HepG2 (cell line): ENCODE data around the gene PLEKHB2. TPM values are rescaled to one million over a fixed set of nuclear protein-coding genes. Genes with fewer than 3 reads are reported as not detected.
"Not testable (repeated sequence)": the region's sequence is repeated elsewhere in the genome, so short reads cannot be mapped to it uniquely, and the experiment has no call there.

Experiments used
- ATAC-seq: fragments of 200-7000 bp; cut with Tn5 transposase; 3 replicates; pipeline ENCODE4 v1.9.1; 2020; ENCODE audit warnings: mild to moderate bottlenecking, moderate library complexity
- BruUV-seq: library from RNA; stranded (reverse); fragments of 400-500 nt; replicated peaks from 2 replicates; lab custom pipeline; 2021; lab: Mats Ljungman, UMichigan
- CTCF ChIA-PET: fragments of 300-600 bp; formaldehyde crosslinking; extraction: SDS; loops from one replicate; lab custom pipeline; 2021; ENCODE audit warnings: low total read pairs, inconsistent platforms, low intra/inter-chr PET ratio; lab: Yijun Ruan, JAX
- POLR2A ChIA-PET: fragments of 350-600 bp; sonication (Branson Sonifier 250); formaldehyde crosslinking; loops from one replicate; lab custom pipeline; 2020; ENCODE audit warnings: antibody characterized with exemption, inconsistent platforms; lab: Yijun Ruan, JAX
- DNase-seq: peaks from one replicate; pipeline ENCODE4 v3.0.0-alpha.2; 2015; ENCODE audit warnings: low spot score
- FAIRE-seq: peaks from 3 replicates; lab custom pipeline; 2011; peaks lifted over from hg19 to GRCh38; lab: Jason Lieb, UNC
- H2AFZ ChIP-seq: one replicate; pipeline ENCODE4 v1.6.1; 2011; ENCODE audit warnings: low read length, inconsistent platforms
- H3K27ac ChIP-seq: fragments of 300-600 bp; 3 replicates; pipeline ENCODE4 v1.8.0; 2011; ENCODE audit warnings: mixed run types, mild to moderate bottlenecking, mixed read lengths, low read length, inconsistent platforms; ENCODE audit not compliant: insufficient read depth; ENCODE audit errors: extremely low read length
- H3K27me3 ChIP-seq, 2 experiments: fragments of 200-600 bp in 1 of 2; 2 replicates in 1 of 2; 3 replicates in 1 of 2; pipeline versions ENCODE4 v1.6.0 to v1.8.0; 2011; ENCODE audit warnings: low read length in 2 of 2, mild to moderate bottlenecking in 2 of 2, moderate library complexity in 2 of 2, inconsistent platforms in 1 of 2; ENCODE audit not compliant: insufficient read depth in 2 of 2, control insufficient read depth in 1 of 2
- H3K36me3 ChIP-seq, 2 experiments: fragments of 200-600 bp in 1 of 2; replicated peaks in 1 of 2; 2 replicates in 1 of 2; 3 replicates in 1 of 2; pipeline versions ENCODE4 v1.5.1 to v1.8.0; 2011; ENCODE audit warnings: low read length in 2 of 2, inconsistent platforms in 1 of 2; ENCODE audit not compliant: insufficient read depth in 2 of 2, control insufficient read depth in 1 of 2
- H3K4me1 ChIP-seq: 2 replicates; pipeline ENCODE4 v1.5.1; 2012; ENCODE audit warnings: low read length, inconsistent platforms; ENCODE audit not compliant: insufficient read depth
- H3K4me2 ChIP-seq: 2 replicates; pipeline ENCODE4 v1.6.0; 2011; ENCODE audit warnings: low read depth, low read length, inconsistent platforms
- H3K4me3 ChIP-seq, 3 experiments: fragments of 200-600 bp in 1 of 3; sonication (generic), shearing (Covaris generic) in 1 of 3; replicated peaks in 1 of 3; 2 replicates each; pipeline ENCODE4 v1.5.1; 2011 to 2016; ENCODE audit warnings: low read length in 3 of 3, inconsistent platforms in 2 of 3, low read depth in 2 of 3, mild to moderate bottlenecking in 2 of 3, control low read depth in 1 of 3, mixed read lengths in 1 of 3; ENCODE audit not compliant: insufficient read depth in 1 of 3
- H3K79me2 ChIP-seq: one replicate; pipeline ENCODE4 v1.6.1; 2011; ENCODE audit warnings: low read length, inconsistent platforms; ENCODE audit not compliant: insufficient read depth
- H3K9ac ChIP-seq: 2 replicates; pipeline ENCODE4 v1.6.0; 2011; ENCODE audit warnings: mild to moderate bottlenecking, low read depth, low read length, inconsistent platforms; ENCODE audit not compliant: insufficient read depth
- H3K9me3 ChIP-seq: 2 replicates; pipeline ENCODE4 v1.5.1; 2012; ENCODE audit warnings: mild to moderate bottlenecking, low read length
- H4K20me1 ChIP-seq: 2 replicates; pipeline ENCODE4 v1.6.0; 2011; ENCODE audit warnings: inconsistent platforms, mild to moderate bottlenecking, low read length, moderate library complexity; ENCODE audit not compliant: insufficient read depth
- WGBS: methylation state at CpG from one replicate; pipeline ENCODE4 v1.1.6; 2017; ENCODE audit warnings: low lambda C conversion rate; 5-methylcytosine and 5-hydroxymethylcytosine counted together
- in situ Hi-C: cut with HindIII; loops from 2 replicates; pipeline ENCODE4 v1.10.0; 2017; ENCODE audit warnings: low pct_unique_long_range_greater_than_20kb; ENCODE audit not compliant: extremely low pct_ligation_motif_present
- intact Hi-C: fragments of 100-400 bp; cut with micrococcal nuclease; formaldehyde crosslinking; loops from one replicate; pipeline ENCODE4 v1.10.0; 2022; ENCODE audit not compliant: unreplicated experiment
- polyA plus RNA-seq, 8 experiments: library from polyadenylated mRNA; depleted of rRNA in 3 of 8; stranded (reverse) in 7 of 8; unstranded in 1 of 8; fragments of >200 nt; fragmentation: Illumina TruSeq in 4 of 8; extraction: Trizol in 4 of 8; gene quantifications; 2 replicates each; pipeline versions ENCODE4 v1.2.1 to v1.2.3, GENCODE V29; 2011 to 2016; ENCODE audit warnings: low read depth in 4 of 8, missing spikeins in 1 of 8, mixed read lengths in 1 of 8; ENCODE audit not compliant: insufficient read depth in 1 of 8
- total RNA-seq, 5 experiments: library from RNA; depleted of rRNA; stranded (reverse); fragments of >200 nt; fragmentation: Illumina TruSeq; extraction: Trizol; gene quantifications; 2 replicates each; pipeline ENCODE4 v1.2.3, GENCODE V29; 2016; ENCODE audit warnings: low read depth in 1 of 5

The PLEKHB2 gene
- total and polyA plus RNA-seq, 2 of the 13 experiments (the other 11 are each of a cell fraction or from before 2014, with no cell fraction given): 73.0 to 78.9 TPM

DNA sequence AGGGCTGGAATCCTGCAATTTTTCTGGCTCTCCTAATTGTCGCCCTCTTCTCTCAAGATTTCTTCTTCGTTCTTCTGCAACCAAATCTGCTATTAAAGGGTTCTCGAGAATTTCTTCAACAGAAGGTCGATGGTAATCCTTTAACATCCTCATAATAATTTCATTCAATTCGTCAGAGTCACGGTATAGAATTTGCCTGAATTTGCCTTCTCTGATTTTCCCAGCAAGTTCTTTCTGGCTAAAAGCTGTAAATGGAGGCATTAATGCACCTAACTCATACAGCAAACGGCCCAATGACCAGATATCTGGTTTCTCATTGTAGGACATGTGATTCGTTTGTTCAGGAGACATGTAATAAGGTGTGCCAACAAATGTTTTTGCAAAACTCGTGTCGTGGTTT, 72.9 kb downstream of the PLEKHB2 start:
- H3K27ac ChIP-seq, intact Hi-C loops, FAIRE-seq, in situ Hi-C loops, H4K20me1 ChIP-seq, H3K9me3 ChIP-seq, H3K4me1 ChIP-seq, H3K4me3 ChIP-seq, H3K36me3 ChIP-seq, H3K79me2 ChIP-seq, ATAC-seq, H3K4me2 ChIP-seq, H2AFZ ChIP-seq, POLR2A ChIA-PET, BruUV-seq, DNase-seq, H3K9ac ChIP-seq, CTCF ChIA-PET: not testable (repeated sequence)
- WGBS: 3% methylated on average over 10 of the region's 10 CpGs
- H3K27me3 ChIP-seq: peaks cover 0 to 18% of the 10 kb centered on the region in 2 experiments; a peak in 2 of 5 replicates

DNA sequence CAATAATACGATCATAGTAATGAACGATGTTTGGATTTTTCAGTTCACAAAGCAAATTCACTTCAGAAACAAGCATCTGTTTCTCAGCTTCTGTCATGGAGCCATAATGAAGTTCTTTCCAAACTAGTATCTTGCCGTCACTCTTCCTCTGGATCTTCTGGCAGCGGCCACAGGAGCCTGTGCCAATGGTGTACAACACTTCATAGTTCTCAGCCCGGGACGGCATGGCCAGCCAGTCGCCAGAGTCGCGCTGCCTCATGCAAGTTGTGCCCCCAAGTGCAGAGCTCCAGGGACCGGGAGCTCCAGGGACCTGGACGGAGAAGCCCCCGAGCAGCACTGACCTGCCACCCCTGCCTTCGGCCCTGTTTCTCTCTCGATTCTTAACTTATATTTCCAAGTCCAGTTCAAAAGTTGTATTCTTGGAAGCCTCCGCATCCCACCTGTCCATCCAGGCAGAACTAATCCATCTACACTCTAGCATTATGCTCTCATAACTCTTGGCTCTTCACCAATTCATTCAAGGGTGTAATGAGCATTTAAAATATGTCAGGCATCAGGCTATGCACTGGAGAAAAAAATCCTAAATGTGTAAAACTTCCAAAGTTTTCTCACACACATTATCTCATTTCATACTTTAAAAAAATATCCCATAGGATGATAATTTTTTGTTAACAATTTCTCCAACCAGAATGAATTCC, 73.7 kb downstream of the PLEKHB2 start:
- CTCF ChIA-PET, H3K9ac ChIP-seq, BruUV-seq, DNase-seq, H4K20me1 ChIP-seq, H3K9me3 ChIP-seq, H3K36me3 ChIP-seq, H3K4me2 ChIP-seq, in situ Hi-C loops, H3K27ac ChIP-seq, H3K79me2 ChIP-seq, ATAC-seq, FAIRE-seq, POLR2A ChIA-PET, intact Hi-C loops, H2AFZ ChIP-seq, H3K4me1 ChIP-seq, H3K4me3 ChIP-seq: not testable (repeated sequence)
- peaks cover 0 to 15% of the 10 kb centered on the region in 2 experiments; a peak in 2 of 5 replicates for H3K27me3 ChIP-seq
- WGBS: 25% methylated on average over 15 of the region's 15 CpGs

DNA sequence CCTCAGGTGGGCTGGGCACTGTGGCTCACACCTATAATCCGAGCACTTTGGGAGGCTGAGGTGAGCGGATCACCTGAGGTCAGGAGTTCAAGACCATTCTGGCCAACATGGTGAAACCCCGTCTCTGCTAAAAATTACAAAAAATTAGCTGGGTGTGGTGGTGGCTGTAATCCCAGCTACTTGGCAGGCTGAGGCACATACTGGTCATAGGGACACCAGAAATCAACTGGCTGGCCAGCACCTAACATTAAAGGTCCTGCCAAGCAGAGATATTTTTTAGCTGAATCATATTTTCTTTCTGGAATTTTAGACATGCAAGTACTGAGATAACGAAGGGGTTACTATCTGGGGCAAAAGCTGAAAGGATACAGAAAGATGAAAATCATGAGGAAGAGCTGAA, 76.3 kb downstream of the PLEKHB2 start:
- WGBS: 17% methylated on average over 4 of the region's 4 CpGs
- H2AFZ ChIP-seq, POLR2A ChIA-PET, H4K20me1 ChIP-seq, in situ Hi-C loops, H3K27ac ChIP-seq, ATAC-seq, H3K4me2 ChIP-seq, H3K4me3 ChIP-seq, intact Hi-C loops, H3K9me3 ChIP-seq, H3K36me3 ChIP-seq, BruUV-seq, DNase-seq, CTCF ChIA-PET, H3K79me2 ChIP-seq, H3K4me1 ChIP-seq, FAIRE-seq, H3K9ac ChIP-seq: not testable (repeated sequence)
- H3K27me3 ChIP-seq: peaks cover 0 to 11% of the 10 kb centered on the region in 2 experiments; a peak in 2 of 5 replicates

DNA sequence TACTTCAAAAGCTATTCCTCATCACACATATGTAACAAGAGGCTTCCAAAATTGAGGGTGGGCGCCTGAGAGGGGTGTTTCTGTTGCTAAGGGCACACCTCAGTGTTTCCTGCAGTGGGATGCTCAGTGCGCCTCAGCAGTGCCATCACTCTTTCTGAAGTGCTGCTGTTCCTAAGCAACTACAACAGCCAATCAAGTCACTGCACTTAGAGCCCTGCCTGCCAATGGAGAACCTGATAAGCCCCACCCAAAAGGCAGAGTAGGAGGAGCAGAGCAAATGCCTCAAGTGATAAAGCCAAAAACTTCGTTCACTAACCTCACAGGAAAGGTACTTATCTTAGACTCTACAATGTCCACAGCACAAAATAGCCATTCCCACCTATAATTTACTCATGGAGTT, 88.3 kb downstream of the PLEKHB2 start:
- H3K27me3 ChIP-seq, POLR2A ChIA-PET, H3K9me3 ChIP-seq, CTCF ChIA-PET, H4K20me1 ChIP-seq, H3K79me2 ChIP-seq, ATAC-seq, H3K4me3 ChIP-seq, H2AFZ ChIP-seq, FAIRE-seq, BruUV-seq, H3K27ac ChIP-seq, in situ Hi-C loops, H3K36me3 ChIP-seq, H3K4me2 ChIP-seq, H3K4me1 ChIP-seq, DNase-seq, H3K9ac ChIP-seq, intact Hi-C loops: not testable (repeated sequence)
- WGBS: 0% methylated on average over 3 of the region's 3 CpGs
